ENCODE data around the gene MAP3K21. TPM values are rescaled to one million over a fixed set of nuclear protein-coding genes. Genes with fewer than 3 reads are reported as not detected.

The MAP3K21 gene
- total and polyA plus RNA-seq, 9 of the 15 experiments (the other 6 are each of a cell fraction or from before 2014, with no cell fraction given): 0.23 to 0.86 (median 0.49) TPM

- TF ChIP-seq KDM1A (IDR thresholded peaks at IDR 0.05) (peak; percentile 44 to 60; a peak in 3 of 4 replicates), PTRF (tag; IDR thresholded peaks at IDR 0.05) (no peak), GABPA (tag; conservative IDR thresholded peaks at IDR 0.05; ENCODE audit: low read depth) (no peak), JUND (IDR thresholded peaks at IDR 0.05; ENCODE audit: borderline replicate concordance, low read depth, low read length) (no peak), JUND (tag; IDR thresholded peaks at IDR 0.05; ENCODE audit: borderline replicate concordance, low read depth, low read length) (no peak), POLR3A (IDR thresholded peaks at IDR 0.05; ENCODE audit: borderline replicate concordance, extremely low read depth, insufficient read depth, insufficient read length) (no peak), CHD4 (IDR thresholded peaks at IDR 0.05; ENCODE audit: insufficient read depth, insufficient replicate concordance, low read depth, low read length, poor library complexity, severe bottlenecking) (peak; percentile 90)
- TF ChIP-seq, protein P1, sequence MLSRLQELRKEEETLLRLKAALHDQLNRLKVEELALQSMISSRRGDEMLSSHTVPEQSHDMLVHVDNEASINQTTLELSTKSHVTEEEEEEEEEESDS (CRISPR knock-in tag; IDR thresholded peaks at IDR 0.05): no peak
Observed at GRCh38 chr1:233326319-233326718, 1.2 kb upstream of the MAP3K21 start (continued).

- ChIA-PET CTCF (ENCODE audit: low intra/inter-chr PET ratio) (no interaction called here), POLR2A (interaction anchor here (0.6 kb wide), 2 partner anchors 10 to 20 kb away, joined by 3 read pairs; no protein-coding TSS in a partner anchor)
- no peak overlapping the region for H2AFZ ChIP-seq (ENCODE audit: low read depth, low read length)
- peaks cover 1% of the 10 kb centered on the region; the same call in 1 of the 2 replicates for H4K20me1 ChIP-seq (replicated peaks; ENCODE audit: control insufficient read depth, insufficient read depth, low read length)
- intact Hi-C loops (cut with micrococcal nuclease) (no loop called here), in situ Hi-C loops (cut with MboI) (no loop called here)
- peaks cover under 1 to 6% of the 10 kb centered on the region in 2 experiments; a peak in 3 of 5 replicates for H3K27me3 ChIP-seq (ENCODE audit: control insufficient read depth in 2 of 2, insufficient read depth in 2 of 2, low read length in 2 of 2)
- DNase-seq (ENCODE audit: extremely low read depth in 1 of 4, low spot score in 3 of 4): peak in 2 of 4 experiments; percentile 81 to 91
- peaks cover 0 to 18% of the 10 kb centered on the region in 2 experiments; a peak in 4 of 5 replicates for H3K4me1 ChIP-seq (replicated peaks in 1 of 2; ENCODE audit: control insufficient read depth in 2 of 2, insufficient read depth in 2 of 2, low read length in 2 of 2)
- H3K79me2 ChIP-seq (ENCODE audit: control insufficient read depth, insufficient read depth, low read length): no peaks in the 10 kb centered on the region
- 7% methylated on average over 26 of the region's 49 CpGs for WGBS (ENCODE audit: insufficient coverage, low coverage, missing lambda C conversion rate)
- peak; percentile 96 for ATAC-seq
- BruUV-seq (replicated peaks): no TSS peak
- no peaks in the 10 kb centered on the region for H3K36me3 ChIP-seq (ENCODE audit: control insufficient read depth, insufficient read depth, low read length)
- FAIRE-seq: peak; percentile 46
- no peak overlapping the region for H3K9ac ChIP-seq (ENCODE audit: insufficient read depth in 1 of 2, low read depth in 2 of 2, low read length in 2 of 2)
- no peaks in the 10 kb centered on the region for H3K9me1 ChIP-seq (ENCODE audit: control insufficient read depth, insufficient read depth, low read length)
- no peaks in the 10 kb centered on the region for H3K9me3 ChIP-seq (replicated peaks; ENCODE audit: control insufficient read depth, insufficient read depth, low read depth, low read length)
- H3K27ac ChIP-seq (ENCODE audit: extremely low read depth, low read depth, low read length): no peak overlapping the region
- H3K4me3 ChIP-seq: peak overlapping the region; percentile 44
- H3K4me2 ChIP-seq (ENCODE audit: insufficient read depth, low read length): peak overlapping the region; percentile 39
- TF ChIP-seq FUS (optimal IDR thresholded peaks at IDR 0.05; ENCODE audit: low read depth, low read length): no peak
- TF ChIP-seq, protein P2, sequence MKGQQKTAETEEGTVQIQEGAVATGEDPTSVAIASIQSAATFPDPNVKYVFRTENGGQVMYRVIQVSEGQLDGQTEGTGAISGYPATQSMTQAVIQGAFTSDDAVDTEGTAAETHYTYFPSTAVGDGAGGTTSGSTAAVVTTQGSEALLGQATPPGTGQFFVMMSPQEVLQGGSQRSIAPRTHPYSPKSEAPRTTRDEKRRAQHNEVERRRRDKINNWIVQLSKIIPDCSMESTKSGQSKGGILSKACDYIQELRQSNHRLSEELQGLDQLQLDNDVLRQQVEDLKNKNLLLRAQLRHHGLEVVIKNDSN (CRISPR knock-in tag; IDR thresholded peaks at IDR 0.05): no peak
- TF ChIP-seq ADNP (tag; IDR thresholded peaks at IDR 0.05): no peak
- TF ChIP-seq SRSF3 (IDR thresholded peaks at IDR 0.05; ENCODE audit: insufficient read depth, low read length): no peak
- TF ChIP-seq CEBPB (tag; IDR thresholded peaks at IDR 0.05): no peak
- TF ChIP-seq CEBPZ (IDR thresholded peaks at IDR 0.05; ENCODE audit: borderline replicate concordance, low read depth, low read length): no peak
- TF ChIP-seq HMG20A (CRISPR knock-in tag; conservative IDR thresholded peaks at IDR 0.05): no peak
- no peak for TF ChIP-seq MCM3 (IDR thresholded peaks at IDR 0.05)
Observed at GRCh38 chr1:233326811-233327650, 493 bp upstream of the MAP3K21 start.
